Natural killer cell treated with Interleukin-12 subunit alpha and Interleukin-12 subunit beta and Interleukin-15 and Interleukin-18, amount 100 ng/mL, for 72 hours (primary cell): ENCODE data around the gene TRABD2B. TPM values are rescaled to one million over a fixed set of nuclear protein-coding genes. Genes with fewer than 3 reads are reported as not detected.

ENCODE experiments used
- ATAC-seq, 2 donors: fragments of 150-1000 bp; cut with Tn5 transposase in 1 of 2; sonication (Bioruptor Pico), chemical (Tn5 transposase) in 1 of 2; 2 replicates each; pipeline ENCODE4 v1.10.0; 2021
- DNase-seq: peaks from one replicate; pipeline ENCODE4 v3.0.0; 2022; ENCODE audit warnings: low spot score
- H3K27ac Mint-ChIP-seq, 2 donors: 1 replicate in 1 of 2; 2 replicates in 1 of 2; pipeline ENCODE4 v1.8.0; 2022; ENCODE audit warnings: mixed read lengths in 2 of 2, mild to moderate bottlenecking in 1 of 2, moderate library complexity in 1 of 2
- H3K27me3 Mint-ChIP-seq, 2 donors: 1 replicate in 1 of 2; 2 replicates in 1 of 2; pipeline ENCODE4 v1.8.0; 2022; ENCODE audit warnings: mixed read lengths in 2 of 2
- H3K36me3 Mint-ChIP-seq: one replicate; pipeline ENCODE4 v1.8.0; 2022; ENCODE audit warnings: mixed read lengths
- H3K4me1 Mint-ChIP-seq, 2 donors: 1 replicate in 1 of 2; 2 replicates in 1 of 2; pipeline ENCODE4 v1.8.0; 2022; ENCODE audit warnings: low read depth in 2 of 2, mixed read lengths in 2 of 2, mild to moderate bottlenecking in 1 of 2
- H3K4me3 Mint-ChIP-seq: one replicate; pipeline ENCODE4 v1.8.0; 2022; ENCODE audit warnings: mixed read lengths
- H3K9me3 Mint-ChIP-seq: 2 replicates; pipeline ENCODE4 v1.8.0; 2022; ENCODE audit warnings: mixed read lengths
- total RNA-seq, 2 donors: library from RNA; stranded (reverse); gene quantifications; one replicate each; pipeline ENCODE4 v1.2.3, GENCODE V29; 2022

TRABD2B gene
- total RNA-seq, 2 donors from 2014 or later: not detected

DNA sequence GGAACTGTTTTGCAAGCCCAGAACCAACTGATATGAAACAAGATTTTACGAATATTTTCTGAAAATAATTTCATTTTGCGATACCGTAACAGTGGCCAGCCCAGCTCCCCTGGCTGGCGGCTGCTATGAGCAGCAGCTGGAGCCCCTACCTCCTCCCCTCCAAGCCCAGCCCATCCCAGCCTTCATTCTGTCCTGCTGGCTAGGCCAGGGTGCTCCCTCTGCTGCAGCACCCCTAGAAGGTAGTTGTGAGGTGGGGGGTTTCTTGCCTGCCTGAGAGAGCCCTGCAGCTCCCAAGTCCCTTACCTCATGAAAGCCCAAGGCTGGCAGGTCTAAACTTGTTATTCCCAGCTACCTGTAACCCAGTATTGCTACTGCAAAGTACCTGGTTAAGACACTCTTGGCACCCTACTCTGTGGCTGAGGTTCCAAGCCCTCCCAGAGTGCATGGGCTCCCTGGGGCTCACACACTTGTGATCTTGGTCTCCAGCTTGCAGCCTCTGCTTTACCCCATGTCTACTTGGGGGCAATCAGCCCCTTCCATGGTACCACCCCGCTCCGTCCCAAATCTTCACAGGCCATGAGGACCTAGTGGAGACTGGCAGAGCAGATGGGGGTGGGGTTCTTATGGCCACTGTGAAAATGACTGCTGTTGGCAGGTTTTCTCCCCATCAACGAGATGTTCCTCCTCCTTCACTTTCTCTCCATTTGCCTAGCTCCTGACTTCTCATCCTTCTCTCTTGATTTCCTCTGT lies 239.8 kb downstream of the TRABD2B start:
- H3K27ac Mint-ChIP-seq: no peak overlapping the region

DNA sequence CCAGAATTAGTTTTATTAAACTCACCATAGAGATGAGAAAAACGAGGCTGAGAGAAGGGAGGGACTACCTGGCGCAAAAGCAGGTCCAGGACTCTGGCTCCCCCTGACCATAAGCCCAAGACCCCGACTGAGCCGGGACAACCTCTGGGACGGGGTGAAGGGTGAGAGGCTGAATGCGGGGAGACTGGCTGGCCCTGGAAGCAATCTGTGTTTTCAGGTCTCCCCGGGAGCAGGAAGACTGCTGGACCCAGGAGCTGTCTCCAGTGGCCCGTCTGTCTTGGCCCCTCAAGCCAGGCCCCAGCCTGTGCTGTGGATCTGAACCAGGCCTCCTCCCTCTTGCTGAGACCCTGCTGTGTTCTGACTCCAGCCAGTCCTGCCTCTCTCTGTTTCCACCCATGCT lies 240.8 kb downstream of the TRABD2B start:
- Mint-ChIP-seq H3K36me3 (no peaks in the 10 kb centered on the region), H3K27me3 (peaks cover 19 to 28% of the 10 kb centered on the region in 2 donors), H3K4me1 (no peaks in the 10 kb centered on the region), H3K9me3 (no peaks in the 10 kb centered on the region), H3K27ac (no peak overlapping the region), H3K4me3 (no peak overlapping the region)
- ATAC-seq: no peak
- no peak for DNase-seq

More for the DNA sequence above, 239.8 kb downstream of the TRABD2B start:
- peaks cover 23 to 34% of the 10 kb centered on the region in 2 donors for H3K27me3 Mint-ChIP-seq
- no peak overlapping the region for H3K4me3 Mint-ChIP-seq
- ATAC-seq (no peak), DNase-seq (no peak)
- no peaks in the 10 kb centered on the region for H3K36me3 Mint-ChIP-seq
- no peaks in the 10 kb centered on the region for H3K4me1 Mint-ChIP-seq
- H3K9me3 Mint-ChIP-seq: no peaks in the 10 kb centered on the region

DNA sequence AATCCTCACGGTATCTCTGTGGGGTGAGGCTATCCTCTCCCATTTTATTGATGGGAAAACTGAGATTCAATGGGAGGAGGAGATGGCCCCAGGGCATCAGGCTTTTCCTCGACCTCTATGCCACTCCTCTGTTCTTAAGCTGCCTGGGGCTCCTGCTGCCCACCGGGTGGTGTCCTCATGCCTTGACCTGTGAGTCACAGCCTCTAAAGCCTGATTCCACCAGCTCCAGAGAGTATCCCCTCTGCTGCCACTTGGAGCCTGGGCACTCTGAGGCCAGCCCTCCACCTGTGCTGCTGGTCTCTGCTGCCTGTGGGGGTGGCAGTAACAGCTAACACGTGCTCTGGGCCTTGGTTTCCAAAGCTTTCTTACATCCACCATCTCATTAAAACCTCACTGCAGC lies 241.2 kb downstream of the TRABD2B start:
- Mint-ChIP-seq H3K36me3 (no peaks in the 10 kb centered on the region), H3K27ac (no peak overlapping the region), H3K4me1 (no peaks in the 10 kb centered on the region), H3K4me3 (no peak overlapping the region), H3K9me3 (no peaks in the 10 kb centered on the region), H3K27me3 (peaks cover 19 to 32% of the 10 kb centered on the region in 2 donors)
- DNase-seq (no peak), ATAC-seq (no peak)

DNA sequence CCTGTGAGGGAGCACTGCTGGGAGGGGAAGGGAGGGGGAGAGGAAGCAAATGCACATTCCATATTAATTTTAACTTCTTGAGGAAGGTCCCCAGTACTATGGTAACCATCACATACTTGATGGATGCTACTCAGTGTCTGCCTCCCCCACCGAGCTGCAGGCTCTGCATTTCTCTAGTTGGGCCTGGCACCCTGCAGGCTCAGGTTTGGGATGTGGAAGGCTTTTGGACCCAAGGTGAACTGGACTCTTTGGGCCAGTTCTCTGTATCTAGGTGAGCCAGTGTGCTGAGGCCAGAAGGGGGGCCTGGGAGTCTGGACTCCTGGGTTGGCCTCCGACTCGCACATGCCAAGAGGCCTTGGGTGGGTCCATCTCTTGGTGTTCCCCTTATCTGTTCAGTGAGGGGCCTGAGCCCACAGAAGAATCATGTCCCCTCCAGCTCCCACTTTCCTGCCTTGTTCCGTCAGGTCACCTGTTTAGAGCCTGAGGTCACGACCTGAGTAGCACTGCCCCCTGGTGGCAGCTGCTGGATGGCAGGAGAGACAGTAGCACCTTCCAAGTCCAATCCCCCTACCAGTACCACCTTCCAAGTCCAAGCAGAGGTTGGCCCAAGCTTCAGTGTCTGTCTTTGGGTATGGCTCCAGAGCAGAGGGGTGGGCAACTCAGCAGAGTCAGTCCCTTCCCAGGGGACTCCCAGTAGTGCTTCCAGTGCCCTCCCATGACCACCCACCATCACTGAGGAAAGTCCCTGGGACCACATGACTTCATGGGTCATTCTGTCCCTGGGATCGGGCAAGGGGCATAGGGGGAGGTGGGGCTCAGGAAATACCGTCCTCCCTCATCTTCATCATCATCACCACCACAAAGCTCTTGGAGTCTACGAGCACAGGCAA lies 241.8 kb downstream of the TRABD2B start:
- no peaks in the 10 kb centered on the region for H3K4me1 Mint-ChIP-seq

DNA sequence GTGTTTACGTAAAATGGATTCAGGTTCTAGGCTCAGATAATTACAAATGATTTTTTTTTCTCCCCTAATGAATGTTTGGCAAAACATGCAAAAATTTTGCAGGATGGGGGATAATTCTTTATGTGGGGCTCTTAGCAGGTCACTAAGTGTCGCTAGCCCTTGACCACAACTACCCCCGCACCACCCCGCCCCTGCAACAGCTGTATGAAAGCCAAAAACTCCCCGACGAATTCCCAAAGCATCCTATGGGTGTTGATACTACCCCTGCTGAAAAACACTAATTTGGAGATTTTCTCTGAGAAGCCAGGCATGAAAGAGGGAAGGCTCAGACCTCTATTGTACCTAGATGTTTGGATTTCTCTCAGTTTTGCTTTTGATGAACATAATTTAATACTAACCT lies 243.0 kb downstream of the TRABD2B start:
- H3K27ac Mint-ChIP-seq: no peak overlapping the region
- no peak overlapping the region for H3K4me3 Mint-ChIP-seq
- DNase-seq: no peak
- no peaks in the 10 kb centered on the region for H3K9me3 Mint-ChIP-seq
- H3K4me1 Mint-ChIP-seq: no peaks in the 10 kb centered on the region
- ATAC-seq: no peak
- H3K27me3 Mint-ChIP-seq: peaks cover 13 to 26% of the 10 kb centered on the region in 2 donors
- H3K36me3 Mint-ChIP-seq: no peaks in the 10 kb centered on the region

More for the DNA sequence above, 241.8 kb downstream of the TRABD2B start:
- no peak overlapping the region for H3K4me3 Mint-ChIP-seq
- H3K27me3 Mint-ChIP-seq: peaks cover 20 to 34% of the 10 kb centered on the region in 2 donors
- H3K36me3 Mint-ChIP-seq: no peaks in the 10 kb centered on the region
- H3K27ac Mint-ChIP-seq: no peak overlapping the region
- H3K9me3 Mint-ChIP-seq: no peaks in the 10 kb centered on the region
- ATAC-seq (peak in 1 of 2 donors; percentile 54), DNase-seq (no peak)

DNA sequence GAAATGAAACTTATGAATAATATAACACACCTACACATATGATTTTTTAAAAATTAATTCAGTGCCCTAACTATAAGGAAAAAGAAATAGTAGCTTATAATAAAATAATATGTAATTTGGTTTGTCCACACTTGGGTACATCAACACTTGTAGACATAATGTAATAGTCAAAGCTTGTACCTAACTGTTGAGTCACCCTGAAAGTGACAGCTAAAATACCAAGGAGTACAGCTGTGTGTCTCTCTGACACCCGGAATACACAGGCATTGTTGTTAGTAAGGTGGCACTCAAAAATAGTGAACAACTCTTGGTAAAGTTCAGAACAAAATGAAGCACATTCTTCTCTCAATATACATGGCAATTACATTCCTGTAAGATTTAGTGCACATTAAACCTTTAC lies 243.4 kb downstream of the TRABD2B start:
- ATAC-seq: no peak
- DNase-seq: no peak
- peaks cover 12 to 24% of the 10 kb centered on the region in 2 donors for H3K27me3 Mint-ChIP-seq
- H3K27ac Mint-ChIP-seq: no peak overlapping the region
- no peaks in the 10 kb centered on the region for H3K36me3 Mint-ChIP-seq
- H3K4me1 Mint-ChIP-seq: no peaks in the 10 kb centered on the region
- no peaks in the 10 kb centered on the region for H3K9me3 Mint-ChIP-seq
- H3K4me3 Mint-ChIP-seq: no peak overlapping the region

DNA sequence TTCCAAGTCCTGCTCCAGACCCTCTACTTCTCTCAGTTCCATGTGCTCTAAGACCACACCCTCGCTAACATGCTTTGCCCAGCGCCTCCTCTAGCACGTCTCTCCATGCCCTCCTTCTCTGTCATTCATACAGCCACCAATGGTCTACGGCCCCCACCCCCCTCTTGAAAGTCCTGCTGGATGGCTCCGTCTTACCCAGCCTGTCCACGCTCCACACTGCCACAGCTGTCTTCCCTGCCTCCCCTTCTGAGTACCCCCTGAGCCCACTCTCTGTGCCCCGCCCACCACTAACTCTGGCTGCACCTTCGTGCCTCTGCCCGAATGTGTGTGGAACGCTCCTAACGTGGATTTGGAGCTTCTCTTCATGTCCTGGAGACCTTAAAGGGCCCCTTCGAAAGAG lies 244.6 kb downstream of the TRABD2B start:
- Mint-ChIP-seq H3K4me1 (no peaks in the 10 kb centered on the region), H3K9me3 (no peaks in the 10 kb centered on the region), H3K4me3 (no peak overlapping the region), H3K27ac (no peak overlapping the region), H3K27me3 (peaks cover 10 to 18% of the 10 kb centered on the region in 2 donors), H3K36me3 (no peaks in the 10 kb centered on the region)
- DNase-seq: no peak
- ATAC-seq: no peak

DNA sequence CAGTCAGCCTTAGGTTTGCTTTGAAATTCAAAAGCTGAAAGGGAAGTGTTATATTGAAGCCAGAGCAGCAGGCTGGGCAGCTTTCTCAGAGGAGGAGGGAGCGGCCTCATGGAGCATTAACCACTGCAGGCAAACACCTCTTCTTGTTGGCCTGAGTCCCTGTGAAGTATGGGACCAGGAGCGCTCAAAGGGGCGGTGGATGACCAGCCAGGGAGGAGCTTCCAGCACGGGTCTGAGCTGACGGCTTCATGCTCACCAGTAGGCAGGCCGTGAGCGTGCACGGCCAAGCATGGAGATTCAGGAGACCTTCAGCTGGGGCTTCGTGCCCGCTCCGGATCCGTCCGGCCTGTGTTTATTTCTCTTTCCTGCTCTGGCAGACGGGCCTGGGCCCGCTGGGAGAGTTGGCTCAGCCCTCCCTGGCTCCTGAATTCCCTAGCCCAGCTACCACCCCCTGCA lies 245.2 kb downstream of the TRABD2B start:
- DNase-seq (no peak), ATAC-seq (no peak)
- H3K27ac Mint-ChIP-seq: no peak overlapping the region
- no peak overlapping the region for H3K4me3 Mint-ChIP-seq
- no peaks in the 10 kb centered on the region for H3K36me3 Mint-ChIP-seq
- H3K27me3 Mint-ChIP-seq: peaks cover 10 to 14% of the 10 kb centered on the region in 2 donors
- no peaks in the 10 kb centered on the region for H3K4me1 Mint-ChIP-seq
- no peaks in the 10 kb centered on the region for H3K9me3 Mint-ChIP-seq

DNA sequence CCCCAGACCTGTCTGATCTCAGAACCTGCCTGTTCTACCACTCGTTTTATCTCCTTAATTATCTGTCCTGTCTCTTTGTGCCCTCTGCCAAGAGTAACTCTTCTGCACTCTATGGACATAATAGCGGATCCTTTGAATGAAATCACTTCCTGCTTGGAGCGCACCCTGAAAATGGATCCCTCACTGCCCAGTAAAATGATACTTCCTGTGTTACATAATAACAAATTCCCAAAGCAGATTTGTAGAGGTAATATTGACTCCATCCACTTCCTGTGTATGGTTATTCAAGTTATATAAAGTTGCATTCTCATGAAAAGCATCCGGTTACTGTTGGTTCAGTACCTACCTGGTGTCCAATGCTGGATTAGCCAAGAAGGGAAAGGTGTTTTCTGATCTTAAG lies 246.0 kb downstream of the TRABD2B start:
- no peaks in the 10 kb centered on the region for H3K4me1 Mint-ChIP-seq
- no peak for DNase-seq
- H3K27ac Mint-ChIP-seq: no peak overlapping the region
- ATAC-seq: no peak
- H3K36me3 Mint-ChIP-seq: no peaks in the 10 kb centered on the region
- peaks cover 6 to 7% of the 10 kb centered on the region in 2 donors for H3K27me3 Mint-ChIP-seq
- no peak overlapping the region for H3K4me3 Mint-ChIP-seq
- no peaks in the 10 kb centered on the region for H3K9me3 Mint-ChIP-seq

DNA sequence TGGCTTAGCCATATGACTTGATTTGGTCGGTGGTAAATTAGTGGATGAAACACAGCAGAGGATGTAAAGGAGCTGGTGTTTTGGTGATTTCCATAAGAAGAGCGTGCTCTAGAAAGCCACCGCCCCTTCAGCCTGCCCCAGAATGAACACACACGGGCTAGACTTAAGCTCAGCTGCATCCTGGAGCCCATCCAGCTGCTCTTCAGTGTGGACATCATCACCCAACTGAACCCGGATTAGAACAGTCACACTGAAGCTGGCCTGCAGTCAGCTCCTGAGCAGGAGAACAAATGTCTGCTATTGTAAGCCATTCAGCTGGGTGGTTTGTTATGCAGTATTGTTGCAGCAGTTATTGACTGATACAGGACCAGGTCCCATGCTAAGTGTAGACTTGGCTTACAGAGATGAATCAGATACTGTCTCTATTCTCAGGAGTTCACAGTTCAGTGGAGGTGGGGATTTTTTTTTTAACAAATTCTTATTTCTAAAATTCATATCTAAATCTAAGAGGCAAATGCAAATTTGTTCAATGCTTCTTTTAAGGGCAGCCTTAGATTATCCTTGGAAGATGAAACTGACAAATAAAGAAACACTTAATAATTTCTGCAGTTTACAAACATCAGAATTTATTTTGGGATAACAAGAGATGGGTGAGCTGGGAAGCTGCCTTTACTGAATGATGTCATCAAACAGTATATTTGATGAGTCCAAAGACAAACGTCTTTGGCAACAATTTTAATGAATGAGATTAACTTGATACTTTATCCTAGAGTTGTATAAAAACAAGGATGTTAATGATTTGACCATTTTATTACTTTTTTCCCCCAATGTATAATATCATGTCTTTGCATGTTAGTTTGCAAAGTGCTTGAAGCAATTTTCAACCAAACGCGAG lies 251.2 kb downstream of the TRABD2B start:
- Mint-ChIP-seq H3K4me1 (peaks cover 0 to 4% of the 10 kb centered on the region in 2 donors), H3K27me3 (peaks cover 9 to 16% of the 10 kb centered on the region in 2 donors), H3K27ac (no peak overlapping the region), H3K9me3 (peaks cover 9% of the 10 kb centered on the region), H3K4me3 (no peak overlapping the region), H3K36me3 (peaks cover 3% of the 10 kb centered on the region)
- no peak for DNase-seq
- ATAC-seq: no peak

DNA sequence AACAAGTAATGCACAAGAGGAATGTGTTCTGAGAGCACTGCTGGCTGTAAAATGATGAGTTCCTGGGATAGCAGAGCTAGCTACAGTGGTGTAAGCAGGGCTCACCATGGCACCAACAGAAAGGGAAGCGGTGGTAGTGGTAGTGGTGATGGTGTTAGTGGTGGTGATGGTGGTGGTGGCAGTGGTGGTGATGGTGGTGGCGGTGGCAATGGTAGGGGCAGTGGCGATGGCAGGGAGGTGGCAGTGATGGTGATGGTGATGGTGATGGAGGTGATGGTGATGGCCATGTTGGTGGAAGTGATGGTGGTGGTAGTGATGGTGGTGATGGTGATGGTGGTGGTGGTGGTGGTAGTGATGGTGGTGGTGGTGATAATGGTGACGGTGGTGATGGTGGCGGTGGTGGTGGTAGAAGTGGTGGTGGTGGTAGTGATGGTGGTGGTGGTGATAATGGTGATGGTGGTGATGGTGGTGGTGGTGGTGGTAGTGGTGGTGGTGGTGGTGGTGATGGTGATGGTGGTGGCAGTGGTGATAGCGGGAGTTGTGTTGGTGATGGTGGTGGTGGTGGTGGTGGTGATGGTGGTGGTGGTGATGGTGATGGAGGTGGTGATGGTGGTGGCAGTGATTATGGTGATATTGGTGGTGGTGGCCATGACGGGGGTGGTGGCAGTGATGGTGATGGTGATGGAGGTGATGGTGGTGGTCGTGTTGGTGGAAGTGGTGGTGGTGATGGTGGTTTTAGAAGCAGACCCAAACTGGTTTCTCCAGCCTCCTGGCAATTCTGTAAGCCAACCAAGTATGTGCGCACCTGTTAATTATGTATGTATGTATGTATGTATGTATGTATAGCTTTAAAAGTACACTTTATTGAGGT lies 254.1 kb downstream of the TRABD2B start:
- Mint-ChIP-seq H3K9me3 (peaks cover 9% of the 10 kb centered on the region), H3K4me3 (no peak overlapping the region), H3K27ac (no peak overlapping the region), H3K27me3 (peaks cover 19 to 38% of the 10 kb centered on the region in 2 donors), H3K36me3 (peaks cover 13% of the 10 kb centered on the region), H3K4me1 (peaks cover 0 to 4% of the 10 kb centered on the region in 2 donors)
- ATAC-seq: peak in 1 of 2 donors; percentile 66
- no peak for DNase-seq

DNA sequence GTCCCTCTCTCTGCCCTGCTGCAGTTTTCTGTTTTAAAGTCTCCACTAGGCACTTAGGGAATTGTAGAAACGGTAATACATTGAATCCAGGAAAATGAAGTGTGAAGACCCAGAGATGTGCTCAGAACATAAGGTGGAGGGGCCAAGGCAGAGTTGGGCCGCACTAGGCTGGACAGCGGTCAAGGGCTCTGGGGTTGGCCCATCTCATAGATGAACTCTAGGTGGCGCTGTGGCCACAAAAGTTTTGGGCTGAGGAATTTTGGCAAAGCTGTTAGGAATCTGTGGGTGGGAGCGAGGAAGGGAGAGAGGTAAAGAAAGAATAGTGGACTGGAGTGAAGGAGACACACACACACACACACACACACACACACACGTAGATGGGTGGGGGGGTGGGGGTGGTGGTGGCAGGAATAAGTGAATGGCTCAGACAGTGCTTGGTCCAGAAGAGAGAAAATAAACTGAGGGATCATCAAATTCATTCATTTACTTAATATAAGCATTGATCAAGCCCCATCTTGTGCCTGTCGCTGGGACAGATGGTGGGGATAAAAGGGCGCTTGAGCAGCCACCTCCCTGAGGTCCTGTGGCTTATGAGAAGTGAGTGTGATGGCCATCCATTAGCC lies 258.5 kb downstream of the TRABD2B start:
- peaks cover 9% of the 10 kb centered on the region for H3K9me3 Mint-ChIP-seq
- no peak for DNase-seq
- H3K36me3 Mint-ChIP-seq: peaks cover 13% of the 10 kb centered on the region
- no peak overlapping the region for H3K4me3 Mint-ChIP-seq
- ATAC-seq: no peak
- H3K27me3 Mint-ChIP-seq: peaks cover 25 to 59% of the 10 kb centered on the region in 2 donors
- no peak overlapping the region for H3K27ac Mint-ChIP-seq
- H3K4me1 Mint-ChIP-seq: peaks cover 0 to 4% of the 10 kb centered on the region in 2 donors
